GM12872 (cell line): ENCODE results near the gene KRTDAP.

ENCODE experiments used
- TF ChIP-seq, protein P1 (sequence below): IDR thresholded peaks from 3 replicates; pipeline ENCODE4 v1.5.1; 2011; ENCODE audit warnings: low read depth, mild to moderate bottlenecking, low read length, moderate library complexity; ENCODE audit not compliant: insufficient read depth

KRTDAP gene, protein sequence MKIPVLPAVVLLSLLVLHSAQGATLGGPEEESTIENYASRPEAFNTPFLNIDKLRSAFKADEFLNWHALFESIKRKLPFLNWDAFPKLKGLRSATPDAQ

DNA sequence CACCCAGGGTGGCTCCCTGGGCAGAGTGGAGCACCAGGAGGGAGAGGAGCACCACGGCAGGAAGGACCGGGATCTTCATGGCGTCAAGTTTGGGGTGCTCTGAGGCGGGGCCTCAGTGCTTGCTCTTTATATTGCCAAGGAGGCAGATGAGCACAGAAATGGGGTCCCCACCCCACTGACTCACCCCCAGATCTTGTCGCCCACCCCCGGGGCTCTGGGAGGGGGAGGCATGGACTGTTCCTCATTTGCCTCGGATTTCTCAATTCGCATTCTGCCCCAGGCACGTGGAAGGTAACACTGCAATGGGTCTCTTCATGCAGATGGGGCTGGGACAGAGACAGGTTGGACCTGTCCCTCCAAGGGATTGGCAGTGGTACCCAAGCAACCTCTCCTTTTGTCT lies at the start of gene KRTDAP:
Gene KRTDAP, minus strand, starts transcription at position 101 of the 400 bp plus-strand sequence. Its CDS starts 22 bp downstream, at position 79.
- TF ChIP-seq, protein P1, sequence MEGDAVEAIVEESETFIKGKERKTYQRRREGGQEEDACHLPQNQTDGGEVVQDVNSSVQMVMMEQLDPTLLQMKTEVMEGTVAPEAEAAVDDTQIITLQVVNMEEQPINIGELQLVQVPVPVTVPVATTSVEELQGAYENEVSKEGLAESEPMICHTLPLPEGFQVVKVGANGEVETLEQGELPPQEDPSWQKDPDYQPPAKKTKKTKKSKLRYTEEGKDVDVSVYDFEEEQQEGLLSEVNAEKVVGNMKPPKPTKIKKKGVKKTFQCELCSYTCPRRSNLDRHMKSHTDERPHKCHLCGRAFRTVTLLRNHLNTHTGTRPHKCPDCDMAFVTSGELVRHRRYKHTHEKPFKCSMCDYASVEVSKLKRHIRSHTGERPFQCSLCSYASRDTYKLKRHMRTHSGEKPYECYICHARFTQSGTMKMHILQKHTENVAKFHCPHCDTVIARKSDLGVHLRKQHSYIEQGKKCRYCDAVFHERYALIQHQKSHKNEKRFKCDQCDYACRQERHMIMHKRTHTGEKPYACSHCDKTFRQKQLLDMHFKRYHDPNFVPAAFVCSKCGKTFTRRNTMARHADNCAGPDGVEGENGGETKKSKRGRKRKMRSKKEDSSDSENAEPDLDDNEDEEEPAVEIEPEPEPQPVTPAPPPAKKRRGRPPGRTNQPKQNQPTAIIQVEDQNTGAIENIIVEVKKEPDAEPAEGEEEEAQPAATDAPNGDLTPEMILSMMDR: no peak

DNA sequence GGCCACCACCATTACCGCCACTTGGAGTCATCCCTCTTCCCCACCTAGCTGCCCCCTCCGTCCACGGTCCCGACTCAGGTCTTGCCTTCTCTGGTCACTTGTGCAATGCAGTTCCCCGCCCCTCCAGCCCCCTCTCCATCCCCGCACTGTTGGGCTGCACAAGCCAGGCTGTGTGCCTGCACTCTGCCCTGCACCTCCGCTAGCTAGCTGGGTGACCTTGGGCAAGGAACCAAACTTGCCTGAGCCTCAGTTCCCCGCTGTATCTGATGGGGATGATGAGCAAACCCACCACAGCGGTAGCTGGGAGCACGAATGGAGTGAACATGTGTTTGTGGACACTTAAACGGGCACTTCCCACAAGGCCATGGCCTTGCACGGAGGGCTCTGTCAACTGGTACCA lies 49.6 kb upstream of the KRTDAP start:
- TF ChIP-seq, protein P1: no peak

DNA sequence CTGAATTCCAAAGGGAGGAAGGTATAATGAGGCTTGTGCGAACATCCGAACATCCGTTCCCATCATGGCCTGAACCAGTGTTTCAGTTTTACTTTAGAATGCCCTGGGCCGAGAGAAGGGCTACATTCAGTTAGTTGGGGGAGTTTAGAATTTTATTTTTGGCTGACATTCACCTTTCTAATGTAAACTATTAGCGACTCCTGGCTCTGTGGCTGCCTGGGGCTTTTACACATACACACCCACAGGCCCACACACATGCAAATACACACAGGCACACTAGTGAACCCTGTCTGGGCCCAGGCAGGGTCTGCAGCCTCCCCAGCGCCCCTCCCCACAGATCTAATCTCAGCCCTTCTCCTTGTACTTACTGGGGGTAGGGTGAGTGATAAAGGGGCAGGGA lies 49.0 kb upstream of the KRTDAP start:
- TF ChIP-seq, protein P1: no peak

DNA sequence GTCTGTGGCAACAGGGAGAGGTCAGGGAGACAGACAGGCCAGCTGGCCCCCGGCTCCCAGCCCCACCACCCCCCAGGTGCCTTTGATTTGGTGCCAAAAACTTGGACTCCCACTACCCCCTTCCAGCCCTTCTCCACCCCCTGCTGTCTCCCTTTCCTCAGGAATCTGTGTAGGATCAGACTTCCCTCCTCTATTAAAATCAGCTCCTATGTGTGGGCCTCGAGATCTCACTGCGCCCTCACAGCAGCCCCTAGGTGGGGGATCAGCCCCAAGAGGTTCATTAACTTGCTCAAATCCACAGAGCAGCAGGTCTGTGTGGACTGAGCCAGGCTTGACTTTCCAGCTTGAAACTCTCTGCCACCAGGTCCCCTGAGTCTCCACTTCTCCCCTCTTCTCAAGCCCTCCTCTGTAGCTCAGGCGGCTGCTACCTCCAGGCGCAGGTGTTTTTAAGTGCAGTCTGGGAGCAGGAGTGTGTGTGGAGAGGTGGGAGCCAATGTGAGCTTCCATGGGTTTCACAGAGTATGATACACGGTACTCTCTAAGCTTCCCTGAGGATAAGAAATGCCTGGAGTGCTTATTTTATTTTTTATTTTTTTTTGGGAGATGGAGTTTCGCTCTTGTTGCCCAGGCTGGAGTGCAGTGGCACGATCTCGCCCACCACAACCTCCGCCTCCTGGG lies 44.7 kb upstream of the KRTDAP start:
- TF ChIP-seq, protein P1: no peak

DNA sequence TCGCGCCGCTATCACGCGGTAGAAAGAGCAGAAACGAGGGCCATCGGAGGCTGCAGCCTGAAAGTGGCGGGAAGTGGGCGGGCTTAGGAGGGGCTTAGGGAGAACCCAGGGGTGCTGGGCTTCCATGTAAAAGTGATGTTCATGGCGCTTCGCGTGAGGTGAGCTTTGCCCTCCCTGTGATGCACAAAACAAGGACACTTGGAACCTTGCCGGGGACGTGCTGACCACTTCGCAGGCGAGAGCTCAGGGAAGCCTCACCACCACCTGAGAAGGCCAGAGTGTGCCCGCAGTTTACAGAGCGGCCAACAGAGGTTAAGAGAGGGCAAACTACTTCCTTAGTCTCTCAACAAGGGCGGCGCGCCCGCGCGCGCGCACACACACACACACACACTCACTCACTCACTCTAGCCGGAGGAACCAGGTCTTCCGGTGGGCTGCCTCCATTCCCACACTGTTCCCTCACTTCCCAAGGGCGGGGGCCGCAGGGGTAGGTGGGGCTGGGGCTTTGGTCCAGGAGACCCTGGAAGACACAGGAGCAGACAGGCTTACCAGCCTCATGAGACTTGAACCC lies 43.6 kb upstream of the KRTDAP start:
- TF ChIP-seq, protein P1: no peak

DNA sequence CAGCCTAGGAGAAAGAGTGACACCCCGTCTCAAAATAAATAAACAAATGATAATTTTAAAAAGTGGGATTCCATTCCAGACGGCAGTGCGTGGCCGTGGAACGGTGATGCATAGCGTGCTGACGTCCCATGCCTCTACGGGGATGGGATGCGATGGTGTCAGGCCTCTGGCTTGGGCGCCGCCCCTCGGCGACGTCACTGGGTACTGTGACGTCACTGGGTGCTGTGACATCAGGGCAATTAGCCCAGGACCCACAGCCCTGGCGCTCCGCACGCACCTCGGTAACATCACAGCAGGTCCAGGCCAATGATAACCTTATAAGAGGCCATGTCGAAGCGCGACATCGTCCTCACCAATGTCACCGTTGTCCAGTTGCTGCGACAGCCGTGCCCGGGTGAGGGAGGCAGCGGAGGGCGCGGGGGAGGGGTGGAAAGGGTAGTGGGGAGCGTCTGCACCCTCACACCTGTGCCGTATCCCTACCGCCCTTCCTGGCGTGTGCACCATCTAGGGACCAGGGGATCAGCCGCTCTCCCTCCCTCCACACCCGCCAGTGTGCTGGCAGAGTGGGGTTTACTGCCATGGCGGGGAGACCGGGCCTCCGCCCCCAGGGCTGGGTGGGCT lies 43.0 kb upstream of the KRTDAP start, which contains the start of gene GAPDHS:
Gene GAPDHS, plus strand, starts transcription at position 256 of the 621 bp plus-strand sequence. Its CDS starts 72 bp downstream, at position 328.
- TF ChIP-seq, protein P1: no peak

DNA sequence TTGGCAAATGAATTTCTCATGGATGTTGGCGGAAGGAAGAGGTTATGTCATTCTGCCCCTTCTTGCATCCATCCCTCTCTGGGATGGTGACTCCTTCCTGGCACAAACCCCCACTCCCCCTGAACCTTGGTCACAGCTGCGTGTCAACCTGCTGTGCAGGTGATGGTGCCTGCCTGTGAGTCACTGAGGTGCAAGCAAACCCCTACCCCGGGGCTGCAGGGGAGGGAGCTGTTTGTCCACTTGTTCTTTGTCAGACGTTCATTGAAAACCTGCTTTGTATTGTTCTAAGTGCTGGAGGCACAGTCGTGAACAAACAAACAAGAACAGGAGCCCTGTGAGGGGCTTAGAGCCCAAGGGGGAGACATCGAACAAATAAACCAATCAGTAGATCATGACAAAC lies 41.0 kb upstream of the KRTDAP start:
- TF ChIP-seq, protein P1: no peak
